Cortex of kidney (tissue), 1 donor: Measurements from ENCODE around the gene BAHCC1.

Experiments
- DNase-seq: peaks from one replicate; lab custom pipeline; 2025; lab: John Stamatoyannopoulos, UW

The BAHCC1 gene

DNA sequence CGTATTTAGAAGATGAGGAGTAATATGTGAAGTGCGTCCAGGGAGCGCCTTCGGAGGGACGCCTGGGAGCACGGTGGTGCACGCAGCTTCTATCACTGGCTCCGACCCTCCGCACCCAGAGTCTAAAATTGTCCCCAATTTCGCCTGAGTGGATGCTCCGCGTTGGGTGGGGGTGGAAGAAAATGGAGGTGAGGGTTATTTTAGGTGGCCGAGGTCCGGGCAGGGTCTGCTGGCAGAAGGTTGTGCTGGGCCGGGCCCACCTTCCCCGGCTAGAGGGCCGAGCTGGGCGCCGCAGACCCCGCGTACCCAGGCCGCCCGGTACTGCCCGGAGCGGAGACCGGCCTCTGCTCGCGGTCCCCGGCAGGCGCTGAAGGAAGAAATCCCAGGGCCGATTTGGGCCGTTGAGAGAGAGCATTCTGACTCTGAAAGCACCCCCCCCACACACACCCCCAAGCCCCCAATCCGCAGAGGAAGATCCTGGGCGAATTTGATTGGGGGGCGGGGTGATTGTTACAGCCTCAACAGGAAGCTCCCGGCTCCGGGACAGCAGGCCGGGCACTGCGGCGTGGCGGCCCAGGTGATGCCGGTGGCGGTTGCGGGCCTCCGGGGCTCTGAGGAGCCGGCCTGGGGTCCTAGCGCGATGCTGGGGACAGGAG lies 3.0 kb downstream of the BAHCC1 start:
- DNase-seq, result no peak

DNA sequence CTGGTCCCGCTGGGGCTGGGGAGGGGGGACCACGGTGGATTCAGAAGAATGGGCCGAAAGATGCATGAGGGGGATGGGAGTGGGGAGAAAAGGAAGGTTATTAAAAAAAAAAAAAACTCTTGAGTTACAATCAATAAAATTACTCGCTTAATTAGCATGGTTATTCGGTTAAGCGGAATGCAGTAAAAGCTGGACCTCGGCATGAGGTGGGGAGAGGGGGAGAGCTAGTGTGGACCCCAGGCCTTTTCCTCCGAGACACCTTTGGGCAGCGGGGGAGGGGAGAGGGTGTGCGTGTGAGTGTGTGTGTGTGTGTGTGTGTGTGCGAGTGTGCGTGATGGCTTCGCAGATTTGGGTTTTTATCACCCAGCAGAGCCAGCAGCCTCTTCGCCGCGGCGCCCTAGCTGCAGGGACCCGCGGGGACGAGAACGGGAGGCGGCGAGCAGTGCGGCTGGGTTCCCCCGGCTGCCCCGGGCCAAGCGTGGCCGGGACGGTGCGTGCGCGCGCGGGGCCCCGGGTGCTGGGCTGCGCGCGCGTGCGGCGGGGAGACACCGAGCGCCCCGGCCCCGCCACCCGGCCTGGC lies 3.7 kb downstream of the BAHCC1 start:
- DNase-seq, result no peak

DNA sequence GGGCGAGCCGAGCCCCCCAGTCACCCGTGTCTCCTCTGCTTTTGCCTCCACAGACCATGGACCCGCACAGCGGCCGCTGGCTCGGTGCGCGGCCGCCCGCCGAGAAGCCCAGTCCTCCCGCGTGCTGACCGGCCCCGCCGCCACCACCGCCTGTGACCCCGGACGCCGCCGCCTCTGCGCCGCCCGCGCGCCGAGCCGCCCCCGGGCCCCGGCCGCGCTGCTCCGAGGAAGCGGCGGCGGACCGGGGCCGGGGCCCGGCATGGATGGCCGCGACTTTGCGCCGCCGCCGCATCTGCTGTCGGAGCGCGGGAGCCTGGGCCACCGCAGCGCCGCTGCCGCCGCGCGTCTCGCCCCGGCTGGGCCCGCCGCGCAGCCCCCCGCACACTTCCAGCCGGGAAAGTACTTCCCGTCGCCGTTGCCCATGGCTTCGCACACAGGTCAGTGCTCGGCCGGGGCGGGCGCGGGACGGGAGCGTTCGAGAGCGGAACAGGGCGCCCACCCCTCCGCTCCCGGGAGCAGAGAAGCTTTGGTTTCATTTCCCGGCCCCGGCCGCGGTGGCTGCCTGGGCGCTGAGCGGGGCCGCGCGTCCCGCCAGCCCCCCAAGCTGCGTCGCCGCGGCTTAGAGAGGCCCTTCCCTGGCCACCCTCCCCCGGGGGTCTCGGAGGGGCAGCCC lies 4.4 kb downstream of the BAHCC1 start:
- DNase-seq, result no peak

DNA sequence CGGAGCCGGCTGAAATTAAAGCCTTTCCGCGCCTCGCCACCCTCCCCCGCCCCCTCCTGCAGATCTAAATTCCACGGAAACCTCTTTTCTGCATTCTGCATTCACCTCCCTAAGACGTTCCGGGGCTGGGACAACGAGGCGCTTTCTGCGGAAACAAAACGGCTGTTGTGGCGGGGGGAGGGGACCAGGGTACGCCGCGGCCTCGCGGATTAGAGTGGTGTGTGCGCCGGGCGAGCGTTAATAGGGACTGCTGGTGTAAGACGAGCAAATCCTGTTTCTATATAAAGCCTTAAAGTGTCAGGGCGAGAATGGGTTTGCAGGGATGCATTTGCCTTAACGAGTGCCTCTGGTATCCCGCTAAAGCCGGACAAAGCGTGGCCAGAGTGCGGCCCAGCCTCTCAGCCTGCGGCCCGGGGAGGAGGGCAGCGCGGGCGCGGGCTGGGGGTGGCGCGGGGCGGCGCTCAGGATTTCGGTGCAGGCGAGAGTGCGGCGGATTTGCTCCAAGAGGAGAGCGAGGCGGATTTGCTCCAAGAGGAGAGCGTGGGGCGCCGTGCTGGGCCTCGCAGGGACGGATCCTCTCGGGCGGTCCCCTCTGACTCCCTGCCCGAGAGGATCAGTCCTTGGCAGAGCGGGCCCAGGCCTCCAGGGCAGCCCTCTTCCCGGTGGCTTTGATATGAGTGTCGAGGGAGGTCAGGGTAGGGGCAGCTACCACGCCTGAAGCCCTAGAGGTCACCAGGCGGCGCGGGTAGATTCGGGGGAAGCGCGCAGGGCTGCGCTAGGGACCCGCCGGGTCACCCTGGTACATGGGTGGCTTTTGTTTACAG lies 5.1 kb downstream of the BAHCC1 start:
- DNase-seq, result no peak

DNA sequence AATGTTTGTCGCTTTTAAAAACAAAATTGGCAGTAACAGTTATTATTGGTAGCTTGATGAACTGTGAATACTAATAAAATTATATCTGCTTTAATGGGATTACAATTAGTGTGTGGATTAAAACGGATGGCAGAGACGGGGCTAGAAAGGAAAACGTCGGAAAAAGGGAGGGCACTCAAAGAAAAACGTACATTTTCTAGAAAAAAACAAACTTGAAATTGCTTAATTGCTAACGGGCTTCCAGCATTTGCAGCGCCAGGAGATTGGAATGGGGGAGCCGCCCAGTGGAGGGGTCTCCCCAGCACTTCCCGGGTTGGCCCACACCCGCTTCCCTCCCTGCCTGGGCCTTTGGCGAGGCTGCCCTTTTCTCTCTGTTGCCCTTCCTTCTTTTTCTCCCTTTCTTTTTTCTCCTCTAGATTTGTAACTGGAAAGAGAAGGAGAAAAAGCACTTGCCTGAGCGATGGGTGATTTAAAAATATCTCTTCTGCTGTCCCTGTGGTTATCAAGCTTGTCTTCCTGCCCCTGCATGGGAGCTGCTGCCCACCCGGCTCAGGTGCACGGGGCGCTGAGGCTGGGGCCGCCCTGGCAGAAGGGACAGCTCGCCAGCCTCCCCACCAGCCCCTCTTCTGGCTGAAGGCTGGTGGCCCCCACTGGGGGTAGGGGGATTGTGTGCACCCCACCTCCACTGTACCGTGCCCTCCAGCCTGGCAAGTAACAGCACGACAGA lies 5.9 kb downstream of the BAHCC1 start:
- DNase-seq, result no peak

DNA sequence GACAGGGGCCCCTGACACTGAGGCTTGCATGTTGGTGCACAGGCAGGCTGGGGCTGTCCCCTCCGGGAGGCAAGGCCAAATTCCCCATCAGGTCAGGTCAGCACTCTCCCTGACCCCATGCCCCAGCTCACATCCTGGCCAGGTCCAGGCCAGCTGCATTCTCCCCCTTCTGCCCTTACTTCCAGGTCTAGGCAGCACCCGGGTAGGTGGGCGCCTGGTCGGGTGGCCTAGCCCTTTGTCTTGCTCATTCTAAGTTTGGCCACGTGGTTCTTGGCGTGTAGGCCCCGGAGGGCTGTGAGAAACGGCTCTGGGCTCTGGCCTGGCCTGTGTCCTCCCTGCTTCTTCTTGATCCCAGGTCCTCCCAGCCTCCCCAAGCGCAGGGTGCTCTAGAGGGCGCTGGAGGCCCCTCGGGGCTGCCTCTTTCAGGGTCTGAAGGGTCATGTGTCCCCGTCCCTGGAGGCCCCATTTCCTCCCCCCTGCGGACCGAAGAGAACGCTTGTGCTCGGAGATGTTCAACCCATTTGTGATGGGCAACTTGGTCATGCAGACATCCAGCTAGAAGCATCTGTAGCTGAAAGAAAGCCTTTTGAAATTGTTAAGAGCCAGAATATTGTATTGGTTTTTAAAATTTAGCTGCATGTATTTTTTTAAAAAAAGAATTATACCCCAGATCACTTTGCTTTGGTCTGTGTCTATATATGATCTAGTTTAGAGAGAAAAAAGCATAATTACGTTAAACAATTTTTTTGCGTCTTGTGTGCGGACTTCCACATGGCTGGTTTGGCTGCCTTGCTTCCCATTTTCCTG lies 6.7 kb downstream of the BAHCC1 start:
- no peak for DNase-seq

DNA sequence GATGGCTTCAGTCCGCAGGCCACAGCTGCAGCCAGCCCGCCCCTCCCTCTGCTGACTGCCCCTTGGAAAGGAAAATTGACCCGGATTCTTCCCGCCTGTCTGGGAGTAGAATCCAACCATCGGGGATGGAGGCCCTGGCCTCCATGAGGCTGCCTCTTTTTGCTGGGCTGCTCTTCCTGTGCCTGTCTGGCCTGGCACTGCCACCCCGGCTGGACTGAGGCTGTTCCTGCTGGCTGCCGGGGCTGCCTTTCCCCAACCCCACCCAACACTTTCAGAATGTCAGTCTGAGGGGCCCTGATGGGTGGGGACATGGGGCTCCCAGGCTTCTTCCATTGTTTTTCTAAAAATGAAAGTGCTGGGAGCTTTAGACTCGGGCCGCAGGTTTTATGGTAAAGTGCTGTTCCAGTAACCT lies 7.3 kb downstream of the BAHCC1 start:
- no peak for DNase-seq

DNA sequence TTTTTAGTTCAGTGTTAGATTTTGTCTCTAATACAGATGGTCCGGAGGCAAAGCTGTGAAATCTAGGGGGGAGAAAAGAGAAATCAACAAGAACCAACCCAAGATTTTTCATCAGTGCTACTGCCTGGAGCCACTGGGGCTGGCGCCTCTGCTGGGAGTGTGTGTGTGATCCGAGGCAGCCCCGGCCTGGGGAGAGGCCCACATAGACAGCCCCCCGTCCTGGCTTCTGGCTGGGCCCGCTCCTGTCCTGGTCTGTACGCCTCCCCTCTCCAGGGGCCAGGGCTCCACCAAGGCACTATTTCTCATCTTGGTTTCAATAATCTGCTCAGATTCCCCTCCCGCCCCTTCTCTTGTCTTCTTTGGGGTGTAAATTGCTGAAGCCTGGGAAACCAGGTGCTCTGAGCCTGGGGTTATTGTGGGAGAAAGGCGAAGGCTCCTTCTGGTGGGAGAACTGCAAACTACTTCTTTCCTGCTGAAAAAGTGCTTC lies 7.8 kb downstream of the BAHCC1 start:
- no peak for DNase-seq

DNA sequence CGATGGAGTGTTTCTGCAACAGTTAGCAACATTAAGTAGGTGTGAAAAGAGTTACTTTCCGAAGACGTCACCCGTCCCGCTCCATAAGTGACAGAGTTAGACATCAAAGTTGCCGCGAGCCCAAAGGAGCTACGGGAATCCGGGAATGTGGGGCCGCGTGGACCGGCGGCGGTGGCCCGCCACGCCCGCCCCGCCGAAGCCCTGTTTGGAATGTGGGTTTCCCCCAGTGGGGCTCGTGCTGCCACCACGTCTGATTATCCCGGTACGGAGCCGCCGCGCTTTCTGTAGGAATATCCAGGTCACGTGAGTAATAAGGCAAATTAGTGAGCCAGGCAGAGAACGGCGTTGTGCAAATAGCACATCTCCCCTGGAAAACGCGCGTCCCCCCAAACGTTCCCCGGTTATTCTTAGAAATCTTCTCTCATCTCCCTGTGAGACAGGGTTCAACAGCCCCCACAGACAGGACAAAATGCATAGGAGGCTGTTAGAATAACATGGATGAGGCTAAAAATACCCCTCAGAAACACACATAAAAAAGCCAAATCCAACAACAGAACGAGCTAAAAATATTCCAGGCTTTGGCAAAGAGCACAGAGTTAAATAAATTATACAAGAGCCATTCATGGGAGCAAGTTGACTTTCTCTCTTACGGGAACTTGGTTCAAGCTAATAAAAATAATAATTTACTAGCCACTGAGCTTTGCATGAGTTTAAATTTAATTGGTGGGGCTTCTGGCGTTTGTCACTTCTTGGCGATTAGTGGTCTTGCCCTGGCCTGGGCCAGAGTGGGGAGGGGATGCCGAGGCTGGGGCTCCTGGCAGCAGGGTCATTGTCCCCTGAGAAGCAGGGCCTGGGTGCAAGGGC lies 8.6 kb downstream of the BAHCC1 start:
- DNase-seq, result no peak

DNA sequence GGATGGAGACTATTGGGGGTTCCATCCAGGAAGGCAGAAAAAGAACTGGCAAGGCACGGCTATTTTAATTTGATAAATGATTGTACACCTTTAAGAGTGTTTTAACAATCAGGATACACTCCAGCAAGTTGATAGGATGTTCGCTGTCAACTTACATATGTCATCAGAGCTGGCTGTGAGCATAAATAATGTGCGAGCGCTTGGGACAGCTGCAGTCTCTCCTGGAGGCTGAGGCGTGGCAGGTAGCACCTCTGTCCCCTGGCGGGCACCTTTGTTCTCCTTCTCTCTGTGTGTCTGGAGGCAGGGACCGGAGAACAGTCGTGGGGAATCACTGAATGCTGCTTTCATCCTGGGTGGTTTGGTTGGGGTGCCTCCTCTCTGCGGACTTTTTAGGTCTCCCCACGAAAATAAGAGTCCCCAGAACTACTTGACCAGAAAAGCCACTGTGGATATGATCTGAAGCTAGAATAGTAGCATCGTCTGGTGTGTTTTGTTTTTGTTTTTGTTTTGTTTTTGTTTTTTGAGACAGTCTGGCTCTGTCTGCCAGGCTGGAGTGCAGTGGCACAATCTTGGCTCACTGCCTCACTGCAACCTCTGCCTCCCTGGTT lies 9.4 kb downstream of the BAHCC1 start:
- DNase-seq, result no peak

DNA sequence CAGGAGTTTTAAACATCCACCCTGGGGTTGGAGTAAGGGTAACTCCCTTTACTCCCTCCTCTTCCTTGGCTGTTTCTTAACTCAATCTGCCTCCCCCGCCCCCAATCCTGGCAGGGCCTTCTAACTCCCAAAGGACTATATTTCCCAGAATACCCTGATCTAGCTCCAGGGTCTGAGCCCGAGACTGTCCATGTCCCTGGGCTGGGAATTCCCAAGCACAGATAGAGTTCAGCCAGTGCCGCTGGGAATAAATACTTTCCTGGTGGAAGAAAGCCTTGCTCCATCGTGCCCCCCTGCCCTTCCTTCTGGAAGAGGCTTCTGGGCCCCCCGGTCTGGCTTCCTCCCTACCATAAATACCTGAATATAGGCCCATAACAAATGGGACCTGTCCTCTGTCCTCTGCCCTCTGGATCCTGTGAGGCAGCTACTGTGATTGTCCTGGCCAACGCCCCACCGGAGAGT lies 10.2 kb downstream of the BAHCC1 start:
- DNase-seq, result no peak

DNA sequence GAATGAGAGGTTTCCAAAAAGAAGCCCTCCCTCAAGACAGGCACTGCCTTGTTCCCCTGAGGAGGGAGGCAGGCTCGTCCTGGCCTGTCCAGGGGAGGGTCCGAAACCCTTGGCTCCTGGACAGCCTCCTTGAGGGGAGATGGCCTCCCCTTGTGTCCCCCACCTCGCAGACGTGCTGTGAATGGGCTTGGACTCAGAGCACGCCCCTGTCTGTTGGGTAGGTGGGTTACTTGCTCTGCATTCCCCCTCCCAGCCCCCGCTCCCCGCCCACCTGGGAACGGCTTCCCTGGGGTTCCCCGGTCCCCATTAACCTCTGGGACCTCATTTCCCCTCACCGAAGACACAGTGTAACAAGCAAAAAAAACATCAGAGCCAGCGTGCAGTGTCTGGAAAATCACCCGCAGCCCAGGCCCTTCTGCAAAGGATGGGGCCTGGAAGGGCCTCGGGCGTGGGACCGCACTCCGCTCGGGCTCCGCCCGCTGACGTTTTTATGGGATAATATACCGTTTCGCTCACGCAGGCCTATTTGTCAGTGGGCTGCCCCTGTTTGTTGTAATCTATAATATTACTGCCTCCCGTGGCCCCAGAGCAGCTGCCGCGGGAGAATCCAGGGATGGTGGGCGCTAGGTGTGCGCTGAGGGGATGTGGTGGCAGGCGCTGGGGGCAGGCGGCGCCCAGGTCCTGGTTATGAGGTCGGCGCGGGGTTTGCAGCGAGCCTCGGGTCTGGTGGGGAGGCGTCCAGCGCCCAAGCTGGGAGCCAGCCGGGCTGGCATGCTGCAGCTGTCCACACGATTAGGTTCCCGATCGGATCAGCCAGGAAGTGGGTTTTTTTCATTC lies 11.1 kb downstream of the BAHCC1 start:
- no peak for DNase-seq

DNA sequence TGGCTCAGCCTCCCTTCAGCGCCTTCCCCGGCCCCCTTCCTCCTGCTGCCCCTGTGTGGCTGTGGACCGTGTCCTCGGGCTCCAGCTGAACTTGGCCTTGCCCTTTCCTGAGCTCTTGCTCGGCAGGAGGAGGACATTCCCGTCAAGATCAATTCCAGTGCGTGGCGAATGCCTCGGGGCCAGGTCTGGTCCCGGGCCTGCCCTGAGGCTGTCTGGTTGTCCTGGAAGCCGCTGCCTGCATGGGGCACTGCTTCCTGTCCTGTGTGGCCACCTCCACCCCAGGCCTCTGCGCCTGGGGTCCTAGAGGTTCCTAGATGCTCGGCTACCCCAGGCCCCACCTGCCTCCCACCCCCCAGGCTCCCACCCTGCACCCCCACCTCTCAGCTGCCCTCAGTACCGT lies 12.8 kb downstream of the BAHCC1 start:
- DNase-seq, result no peak

DNA sequence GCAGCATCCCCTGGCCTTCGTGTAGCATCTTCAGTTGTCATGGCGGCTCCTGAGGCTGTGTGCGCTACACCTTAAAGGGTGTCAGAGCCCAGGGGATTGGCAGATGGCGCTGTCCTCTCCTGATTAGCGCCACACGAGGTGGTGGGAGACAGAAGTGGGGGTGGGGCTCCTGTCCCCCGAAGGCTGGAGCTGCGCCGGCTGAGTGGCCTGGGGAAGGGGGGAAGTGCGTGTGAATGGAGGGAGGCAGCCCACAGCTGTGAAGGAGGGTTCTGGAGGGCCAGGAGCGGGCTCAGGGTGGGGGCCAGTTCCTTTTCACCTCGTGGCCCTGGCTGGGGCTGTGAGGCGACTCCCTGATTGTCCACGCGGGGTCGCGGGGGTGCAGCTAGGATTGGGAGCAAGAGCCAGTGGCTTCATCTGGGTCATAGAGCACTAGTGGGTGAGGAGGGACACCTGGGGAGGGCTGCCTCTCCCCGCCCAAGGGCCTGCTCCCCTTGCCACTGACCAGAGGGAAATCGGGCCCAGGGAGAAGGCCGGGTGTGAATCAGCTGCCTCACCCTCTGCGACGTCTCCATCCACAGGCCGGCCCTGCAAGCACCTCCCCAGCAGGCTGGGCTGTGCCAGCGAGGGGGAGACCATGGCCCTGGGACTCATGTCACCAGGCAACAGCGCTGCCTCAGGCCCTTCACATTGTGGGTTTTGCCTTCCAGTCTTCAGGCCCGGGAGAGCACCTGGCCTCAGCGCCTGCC lies 14.1 kb downstream of the BAHCC1 start:
- DNase-seq, result no peak

DNA sequence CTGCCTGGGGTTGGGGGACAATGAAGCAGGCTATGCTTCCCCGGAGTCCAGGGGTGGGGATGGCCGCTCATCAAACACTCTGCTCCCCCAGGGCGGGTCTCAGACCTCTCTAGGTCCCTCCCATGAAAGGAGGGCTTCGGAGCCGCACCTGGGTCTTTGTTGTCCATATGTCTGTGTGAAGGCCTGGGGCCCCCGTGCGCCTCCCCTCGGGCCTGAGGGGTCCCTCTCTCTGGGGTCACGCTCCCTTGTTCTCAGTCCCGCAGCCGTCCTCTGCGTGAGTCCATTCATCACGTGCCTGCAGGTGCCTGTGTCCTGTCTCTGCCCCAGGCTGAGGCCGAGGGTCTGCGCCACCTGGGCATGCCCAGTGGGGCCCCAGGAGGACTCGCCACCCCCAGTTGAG lies 15.6 kb downstream of the BAHCC1 start:
- DNase-seq, result no peak

DNA sequence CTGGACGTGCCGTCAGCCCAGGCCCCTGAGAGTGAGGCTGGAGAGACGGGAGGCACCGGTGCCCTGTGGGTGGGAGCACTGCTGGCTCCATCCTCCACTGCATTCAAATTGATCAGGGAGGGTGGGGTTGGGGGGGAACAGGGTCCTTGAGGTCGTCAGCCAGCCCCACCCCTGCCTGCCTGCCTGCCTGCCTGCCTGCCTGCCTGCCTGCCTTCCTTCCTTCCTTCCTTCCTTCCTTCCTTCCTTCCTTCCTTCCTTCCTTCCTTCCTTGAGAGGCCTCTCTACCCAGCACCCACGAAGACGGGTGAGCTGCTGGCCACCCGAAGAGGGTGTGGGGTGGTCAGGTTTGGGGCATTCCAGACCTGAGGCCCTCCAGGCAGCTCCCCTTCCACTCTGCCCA lies 16.0 kb downstream of the BAHCC1 start:
- no peak for DNase-seq

DNA sequence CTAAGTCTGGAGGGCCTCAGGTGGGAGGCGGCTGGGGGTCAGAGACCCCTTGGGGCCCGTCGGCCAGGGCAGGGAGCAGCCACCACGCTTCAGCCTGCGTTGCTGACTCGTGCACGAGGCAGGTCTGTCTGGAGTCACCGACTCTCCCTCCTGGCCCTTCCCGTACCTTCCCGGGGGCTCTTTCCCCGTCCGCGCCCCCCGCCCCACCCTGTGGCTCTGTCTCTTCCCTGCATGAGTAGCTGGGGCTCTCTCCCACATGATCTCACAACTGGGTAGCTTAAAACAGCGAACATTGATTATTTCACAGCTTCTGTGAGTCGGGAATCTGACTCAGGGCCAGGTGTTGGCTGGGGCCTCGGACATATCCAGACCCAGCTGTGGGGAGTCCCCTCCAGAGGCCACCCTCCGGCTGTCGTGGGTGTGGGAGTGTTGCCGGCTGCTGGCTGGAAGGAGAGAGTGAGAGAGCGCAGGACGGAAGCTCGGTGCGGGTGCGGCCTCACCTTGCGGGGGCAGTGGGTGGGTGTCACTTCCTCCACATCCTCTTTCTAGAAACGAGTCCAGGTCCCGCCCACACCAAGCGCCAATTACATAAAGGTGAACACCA lies 17.3 kb downstream of the BAHCC1 start:
- no peak for DNase-seq
